Kasumi-1 (cell line): ENCODE data around the gene HIVEP3.

Experiments
- DNase-seq, 2 experiments: peaks; one replicate each; lab custom pipeline; 2025; lab: John Stamatoyannopoulos, UW

HIVEP3 gene

GRCh38 chr1:41631154-41631553 lies 287.6 kb downstream of the HIVEP3 start:
- no peak for DNase-seq

DNA sequence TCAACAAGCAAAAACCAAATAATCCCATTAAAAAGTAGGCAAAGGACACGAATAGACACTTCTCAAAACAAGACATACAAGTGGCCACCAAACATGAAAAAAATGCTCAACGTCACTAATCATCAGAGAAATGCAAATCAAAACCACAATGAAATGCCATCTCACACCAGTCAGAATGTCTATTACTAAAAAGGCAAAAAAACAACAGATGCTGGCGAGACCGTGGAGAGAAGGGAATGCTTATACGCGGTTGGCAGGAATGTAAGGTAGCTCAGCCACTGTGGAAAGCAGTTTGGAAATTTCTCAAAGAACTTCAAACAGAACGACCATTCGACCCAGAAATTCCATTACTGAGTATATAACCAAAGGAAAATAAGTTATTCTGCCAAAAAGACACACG lies 289.2 kb downstream of the HIVEP3 start:
- DNase-seq = no peak

- DNase-seq = no peak
Observed at GRCh38 chr1:41629141-41629540, 289.6 kb downstream of the HIVEP3 start.

GRCh38 chr1:41627491-41628280 lies 291.0 kb downstream of the HIVEP3 start:
- no peak for DNase-seq

DNA sequence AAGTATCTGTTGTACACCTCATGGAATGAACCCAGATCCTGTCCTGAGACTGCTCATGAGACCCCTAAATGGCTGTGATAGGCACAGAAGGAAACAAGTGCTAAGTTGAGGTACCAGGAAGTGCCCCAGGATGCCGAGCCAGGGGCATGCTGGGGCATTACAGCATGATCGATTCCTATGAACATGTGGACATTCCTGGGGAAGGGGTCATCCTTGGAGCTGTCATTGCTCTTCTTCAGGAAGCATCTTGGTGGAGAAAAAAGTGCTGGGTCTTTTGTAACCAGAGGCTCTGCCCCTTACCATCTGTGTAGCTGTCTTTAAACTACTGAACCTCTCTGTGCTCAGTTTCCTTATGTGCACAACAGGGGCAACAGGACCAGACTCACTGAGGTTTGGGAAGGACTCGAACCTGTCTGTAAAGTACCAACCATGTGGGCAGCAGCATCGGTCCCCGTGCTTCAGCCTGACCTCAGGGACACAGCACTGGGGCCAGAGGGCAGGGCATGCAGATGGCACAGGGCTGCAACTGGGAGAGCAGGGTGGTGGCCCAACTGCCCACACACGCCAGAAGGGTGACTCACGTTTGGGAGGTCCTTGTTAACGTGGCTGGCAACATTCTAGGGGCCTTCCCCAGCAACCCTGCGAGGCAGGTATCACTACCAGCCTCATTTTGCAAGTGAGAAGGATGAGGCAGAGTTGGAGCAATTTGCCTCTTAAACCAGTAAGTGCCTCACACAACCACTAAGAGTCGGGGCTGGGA lies 291.9 kb downstream of the HIVEP3 start:
- DNase-seq = no peak

- no peak for DNase-seq
Observed at GRCh38 chr1:41626146-41626545, 292.6 kb downstream of the HIVEP3 start.

DNA sequence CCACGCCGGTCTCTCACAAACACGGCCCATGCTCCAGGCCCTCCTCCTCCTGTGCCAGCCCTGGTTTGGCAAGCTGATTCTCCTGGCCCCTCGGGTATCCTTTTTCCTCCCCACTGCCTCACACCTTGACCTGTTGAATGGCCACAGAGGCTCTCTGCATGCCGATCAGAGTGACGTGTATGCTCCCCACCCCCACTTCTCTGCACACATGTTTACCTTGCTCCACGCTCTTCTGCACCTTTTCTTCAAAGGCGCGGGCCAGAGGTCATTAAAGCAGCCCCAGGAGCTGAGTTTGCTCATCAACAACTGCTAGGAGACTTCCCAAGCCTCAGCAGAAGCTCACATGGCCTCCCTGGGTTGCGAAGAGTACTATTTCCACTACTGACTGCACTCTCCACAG lies 295.0 kb downstream of the HIVEP3 start:
- DNase-seq = no peak

DNA sequence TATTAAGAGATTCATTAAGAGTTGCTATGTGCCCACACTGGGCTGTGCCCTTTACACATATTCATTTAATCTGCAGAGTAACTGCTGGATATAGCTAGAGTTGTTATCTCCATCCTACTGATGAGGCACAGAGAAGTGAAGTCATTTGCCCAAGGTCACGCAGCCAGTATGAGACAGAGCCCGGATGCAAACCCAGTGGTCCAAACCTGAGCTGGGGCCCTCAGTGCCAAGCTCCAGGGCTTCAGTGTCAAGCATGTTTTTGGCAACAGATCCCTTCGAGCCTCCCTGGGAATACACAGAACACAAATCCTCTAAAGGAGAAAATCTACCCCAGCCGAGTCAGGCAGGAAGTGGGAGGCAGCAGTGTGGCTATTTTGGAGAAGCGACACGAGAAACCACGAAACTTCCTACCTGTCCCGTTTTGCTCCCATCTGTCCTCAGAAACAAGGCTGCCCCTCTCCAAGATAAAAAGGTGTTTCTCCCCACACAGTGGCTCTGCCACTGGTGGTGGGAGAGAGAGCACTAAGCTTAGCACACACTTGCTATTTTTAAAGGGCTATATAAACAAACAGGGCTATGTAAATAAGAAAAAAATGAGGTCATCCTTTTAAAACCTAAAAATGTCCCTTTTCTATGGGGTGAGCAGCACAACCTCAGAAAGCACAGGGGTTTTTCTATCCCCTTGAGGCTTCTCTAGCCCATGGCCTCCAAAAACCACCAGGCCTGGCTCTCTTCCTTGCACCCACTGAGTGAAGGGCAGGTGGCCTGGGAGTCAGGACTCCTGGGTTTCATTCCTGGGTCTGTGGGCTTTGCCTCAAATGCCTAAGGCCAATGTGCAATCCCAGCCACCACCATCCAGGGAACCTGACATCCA lies 295.6 kb downstream of the HIVEP3 start:
- DNase-seq = peak; percentile 23 to 25

DNA sequence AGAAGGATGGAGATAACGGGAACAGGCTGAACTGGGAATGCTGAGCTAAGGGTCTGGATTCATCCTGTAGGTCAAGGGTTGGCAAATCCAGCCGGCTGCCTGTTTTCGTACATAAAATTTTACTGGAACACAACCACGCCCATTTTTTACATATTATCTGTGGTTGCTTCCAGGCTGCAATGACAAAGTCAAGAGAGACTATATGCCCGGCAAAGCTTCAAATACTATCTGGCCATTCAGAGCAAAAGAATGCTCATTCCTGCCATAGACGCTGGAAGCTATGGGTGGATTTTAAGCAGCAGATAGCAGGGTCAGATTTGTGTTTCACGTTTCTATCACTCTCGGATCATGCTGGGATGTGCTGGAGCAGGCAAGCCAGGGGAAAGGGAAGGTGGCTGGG lies 296.3 kb downstream of the HIVEP3 start:
- DNase-seq = no peak

GRCh38 chr1:41621791-41622190 lies 296.9 kb downstream of the HIVEP3 start:
- DNase-seq = no peak

DNA sequence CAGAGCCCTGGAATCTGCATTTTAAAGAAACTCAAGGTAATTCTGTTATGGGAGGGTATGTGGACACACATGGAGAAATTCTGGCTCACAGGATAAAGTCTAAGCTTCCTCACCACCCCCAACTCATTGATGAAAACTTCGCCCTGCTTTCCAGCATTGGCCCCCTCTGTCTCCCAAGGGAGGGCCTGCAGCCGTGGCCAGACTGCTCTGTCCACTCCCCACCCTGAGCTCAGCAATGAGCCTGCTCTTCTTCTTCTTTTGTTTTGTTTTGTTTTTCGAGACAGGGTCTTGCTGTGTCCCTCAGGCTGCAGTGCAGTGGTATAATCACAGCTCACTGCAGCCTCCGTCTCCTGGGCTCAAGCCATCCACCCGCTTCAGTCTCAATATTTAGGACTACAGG lies 297.5 kb downstream of the HIVEP3 start:
- DNase-seq = no peak

DNA sequence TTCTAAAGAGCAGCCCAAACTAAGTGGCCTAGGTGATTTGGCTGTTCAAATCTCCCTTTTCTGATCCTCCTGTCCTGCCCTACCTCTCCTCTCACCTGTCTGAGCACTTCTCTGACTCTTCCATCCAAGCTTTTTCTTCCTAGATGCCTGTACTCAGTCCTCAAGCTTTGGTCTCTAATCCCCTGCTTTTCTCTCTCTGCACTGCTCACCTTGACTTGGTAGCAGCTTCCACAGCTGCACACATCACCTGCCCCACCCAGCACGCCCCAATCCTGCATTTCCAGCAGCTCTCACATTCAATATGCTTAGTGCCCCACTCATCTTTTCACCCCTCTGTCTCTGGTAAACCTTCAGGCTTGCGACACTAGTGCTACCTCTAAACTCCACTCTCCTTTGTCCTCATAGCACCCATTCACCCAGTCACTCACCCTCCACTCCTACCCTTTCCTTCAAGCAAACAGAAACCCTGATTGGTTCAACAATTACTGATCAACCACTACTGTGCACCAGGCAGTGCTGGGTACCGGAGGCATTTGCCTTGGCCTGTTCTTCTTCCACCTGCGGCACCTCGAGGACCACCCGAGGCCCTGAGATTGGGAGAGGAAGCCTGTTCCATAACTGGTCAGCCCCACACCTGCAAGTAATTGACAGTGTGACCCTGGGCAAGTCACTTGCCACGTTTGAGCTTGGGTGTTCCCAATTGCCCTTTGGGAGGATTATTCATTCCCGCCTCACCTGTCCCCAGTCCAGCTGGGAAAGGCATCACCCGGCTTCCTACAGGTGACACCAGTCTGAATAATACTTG lies 298.2 kb downstream of the HIVEP3 start:
- DNase-seq = no peak

- DNase-seq = no peak
Observed at GRCh38 chr1:41619511-41620364, 299.0 kb downstream of the HIVEP3 start.

DNA sequence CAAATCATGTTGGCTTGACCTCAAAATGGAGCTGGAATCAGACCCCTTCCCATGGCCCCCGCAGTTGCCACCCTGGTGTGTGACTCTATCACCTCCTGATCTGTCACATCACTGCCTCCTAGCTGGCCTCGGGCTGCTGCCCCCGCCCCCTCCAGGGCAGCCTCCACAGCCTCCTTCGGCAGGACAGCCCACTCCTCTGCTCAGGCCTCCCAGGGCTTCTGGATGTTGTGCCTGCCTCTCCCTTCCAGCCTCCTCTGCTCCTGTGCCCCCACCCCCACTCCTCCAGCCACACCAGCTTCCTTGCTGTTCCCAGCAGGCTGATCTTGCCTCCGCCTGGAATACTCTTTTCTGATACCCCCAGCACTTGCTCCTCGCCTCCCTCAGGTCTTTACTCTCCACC lies 299.9 kb downstream of the HIVEP3 start:
- no peak for DNase-seq

- no peak for DNase-seq
Observed at GRCh38 chr1:41618066-41618825, 300.5 kb downstream of the HIVEP3 start.

GRCh38 chr1:41617336-41617735 lies 301.4 kb downstream of the HIVEP3 start:
- no peak for DNase-seq

- DNase-seq = no peak
Observed at GRCh38 chr1:41616563-41616962, 302.2 kb downstream of the HIVEP3 start.

DNA sequence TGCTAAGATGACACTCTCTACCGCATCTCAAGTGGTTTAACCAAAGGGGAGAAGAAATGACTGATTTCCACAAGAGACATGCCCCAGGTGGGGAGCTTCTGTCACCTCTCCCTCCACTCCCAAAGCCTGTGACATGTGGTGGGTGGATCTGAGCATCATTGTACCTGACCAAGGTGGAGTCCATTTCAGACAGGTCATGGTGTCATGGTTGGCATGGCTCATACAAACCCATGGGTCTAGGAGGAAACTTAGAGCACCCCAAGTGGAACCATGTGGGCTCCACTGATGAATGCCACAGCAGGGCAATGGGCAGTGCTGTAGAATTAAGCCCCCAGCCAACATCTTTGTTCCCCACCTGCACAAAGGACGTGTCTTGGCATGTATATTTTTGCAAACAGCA lies 302.7 kb downstream of the HIVEP3 start:
- DNase-seq = no peak

DNA sequence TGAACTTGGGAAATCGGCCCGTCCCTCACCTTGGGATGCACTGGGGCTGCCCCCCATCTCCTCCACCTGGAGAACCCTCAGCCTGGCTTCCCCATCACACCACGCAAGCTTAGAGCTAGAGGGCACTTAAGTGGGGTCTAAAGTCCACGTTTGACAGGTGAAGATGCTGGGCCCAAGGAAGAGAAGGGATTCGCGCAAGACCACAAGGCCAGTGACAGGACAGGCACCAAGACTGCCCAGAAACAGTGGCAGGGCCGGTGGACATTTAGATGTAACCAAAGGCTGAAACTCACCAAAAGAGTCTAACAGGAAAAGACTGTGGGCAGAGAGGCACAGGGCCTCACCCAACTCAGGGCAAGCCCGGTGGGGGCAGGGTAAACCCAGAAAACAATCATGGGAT lies 303.4 kb downstream of the HIVEP3 start:
- no peak for DNase-seq

- DNase-seq = no peak
Observed at GRCh38 chr1:41614818-41615217, 303.9 kb downstream of the HIVEP3 start.
